IMR-90 (cell line): ENCODE data around the gene GLI1. TPM values are rescaled to one million over a fixed set of nuclear protein-coding genes. Genes with fewer than 3 reads are reported as not detected.

ENCODE experiments used
- ATAC-seq: fragments of 200-7000 bp; cut with Tn5 transposase; 2 replicates; pipeline ENCODE4 v1.9.1; 2020; ENCODE audit warnings: low read depth, mild to moderate bottlenecking, moderate library complexity
- BruUV-seq: library from RNA; stranded (reverse); fragments of 400-500 nt; replicated peaks from 2 replicates; lab custom pipeline; 2021; lab: Mats Ljungman, UMichigan
- CTCF ChIA-PET: fragments of 300-600 bp; formaldehyde crosslinking; extraction: SDS; loops from one replicate; lab custom pipeline; 2021; ENCODE audit warnings: antibody characterized with exemption; lab: Yijun Ruan, JAX
- POLR2A ChIA-PET: fragments of 300-600 bp; sonication (Branson Sonifier 250); formaldehyde crosslinking; loops from one replicate; lab custom pipeline; 2022; ENCODE audit warnings: antibody characterized with exemption; ENCODE audit not compliant: unreplicated experiment; lab: Charles Lee
- DNase-seq: peaks from one replicate; pipeline ENCODE4 v3.0.0; 2013
- H2AFZ ChIP-seq: replicated peaks from 2 replicates; pipeline ENCODE3; 2013; ENCODE audit warnings: low read length, mild to moderate bottlenecking; ENCODE audit not compliant: poor library complexity
- H2AK5ac ChIP-seq: 2 replicates; pipeline ENCODE4 v1.6.1; 2013; ENCODE audit warnings: low read depth, low read length, inconsistent platforms
- H2AK9ac ChIP-seq: replicated peaks from 2 replicates; pipeline ENCODE3; 2013; ENCODE audit warnings: mild to moderate bottlenecking, low read depth, low read length, moderate library complexity; ENCODE audit not compliant: poor library complexity
- H2BK120ac ChIP-seq: 2 replicates; pipeline ENCODE4 v1.6.1; 2013; ENCODE audit warnings: low read depth, low read length, inconsistent platforms
- H2BK15ac ChIP-seq: 3 replicates; pipeline ENCODE4 v1.6.1; 2013; ENCODE audit warnings: low read depth, low read length, inconsistent platforms
- H2BK20ac ChIP-seq: 2 replicates; pipeline ENCODE4 v1.6.1; 2013; ENCODE audit warnings: low read depth, mild to moderate bottlenecking, inconsistent platforms, low read length, moderate library complexity
- H2BK5ac ChIP-seq: 2 replicates; pipeline ENCODE4 v1.6.1; 2013; ENCODE audit warnings: mild to moderate bottlenecking, low read depth, low read length, inconsistent platforms; ENCODE audit not compliant: poor library complexity, severe bottlenecking
- H3K14ac ChIP-seq: replicated peaks from 2 replicates; pipeline ENCODE4 v1.6.1; 2013; ENCODE audit warnings: low read depth, low read length, inconsistent platforms
- H3K18ac ChIP-seq: 2 replicates; pipeline ENCODE4 v1.6.1; 2013; ENCODE audit warnings: low read depth, low read length, control low read depth
- H3K23ac ChIP-seq: 2 replicates; pipeline ENCODE4 v1.6.1; 2013; ENCODE audit warnings: low read depth, low read length, inconsistent platforms
- H3K27ac ChIP-seq: 2 replicates; pipeline ENCODE4 v1.5.1; 2013; ENCODE audit warnings: mild to moderate bottlenecking, control low read depth, low read length; ENCODE audit not compliant: insufficient read depth
- H3K27me3 ChIP-seq: 2 replicates; pipeline ENCODE4 v1.6.1; 2013; ENCODE audit warnings: low read length; ENCODE audit not compliant: control insufficient read depth, insufficient read depth
- H3K36me3 ChIP-seq: 2 replicates; pipeline ENCODE4 v1.6.1; 2013; ENCODE audit warnings: low read length, mixed read lengths; ENCODE audit not compliant: control insufficient read depth, insufficient read depth
- H3K4ac ChIP-seq: 2 replicates; pipeline ENCODE4 v1.6.1; 2013; ENCODE audit warnings: low read depth, low read length, inconsistent platforms
- H3K4me1 ChIP-seq: 2 replicates; pipeline ENCODE4 v1.6.1; 2013; ENCODE audit warnings: low read length, mixed read lengths; ENCODE audit not compliant: control insufficient read depth, insufficient read depth
- H3K4me2 ChIP-seq: 2 replicates; pipeline ENCODE4 v1.6.1; 2013; ENCODE audit warnings: low read depth, mild to moderate bottlenecking, control low read depth, low read length, moderate library complexity
- H3K4me3 ChIP-seq: 2 replicates; pipeline ENCODE4 v1.5.1; 2013; ENCODE audit warnings: low read depth, mild to moderate bottlenecking, control low read depth, low read length, moderate library complexity; ENCODE audit not compliant: insufficient read depth
- H3K56ac ChIP-seq: 2 replicates; pipeline ENCODE4 v1.6.1; 2013; ENCODE audit warnings: low read length, inconsistent platforms; ENCODE audit not compliant: insufficient read depth; ENCODE audit errors: extremely low read depth
- H3K79me1 ChIP-seq, 2 experiments: 2 replicates each; pipeline ENCODE4 v1.6.1; 2013; ENCODE audit warnings: low read length in 2 of 2, inconsistent platforms in 1 of 2, low read depth in 1 of 2
- H3K9ac ChIP-seq: 2 replicates; pipeline ENCODE4 v1.6.1; 2013; ENCODE audit warnings: low read depth, low read length, control low read depth
- H3K9me1 ChIP-seq: 2 replicates; pipeline ENCODE4 v1.6.1; 2013; ENCODE audit warnings: low read length, inconsistent platforms; ENCODE audit not compliant: insufficient read depth
- H3K9me3 ChIP-seq: 2 replicates; pipeline ENCODE4 v1.6.1; 2013; ENCODE audit warnings: low read length; ENCODE audit not compliant: control insufficient read depth, insufficient read depth
- H4K20me1 ChIP-seq: 2 replicates; pipeline ENCODE4 v1.6.1; 2013; ENCODE audit warnings: low read length, inconsistent platforms; ENCODE audit not compliant: insufficient read depth
- H4K5ac ChIP-seq: 2 replicates; pipeline ENCODE4 v1.6.1; 2013; ENCODE audit warnings: mild to moderate bottlenecking, low read depth, low read length, control low read depth
- H4K8ac ChIP-seq, 2 experiments: 2 replicates each; pipeline ENCODE4 v1.6.1; 2013; ENCODE audit warnings: low read depth in 2 of 2, low read length in 2 of 2, control low read depth in 1 of 2, inconsistent platforms in 1 of 2
- H4K91ac ChIP-seq: 2 replicates; pipeline ENCODE4 v1.6.1; 2013; ENCODE audit warnings: low read depth, low read length, inconsistent platforms; ENCODE audit not compliant: insufficient read depth
- BHLHE40 ChIP-seq: fragments of 150-350 bp; IDR thresholded peaks from 2 replicates; pipeline ENCODE4 v1.6.1; 2016; ENCODE audit warnings: mild to moderate bottlenecking, low read depth, low read length
- CHD1 ChIP-seq: IDR thresholded peaks from 2 replicates; pipeline ENCODE4 v1.6.1; 2012; ENCODE audit warnings: low read depth, low read length, improper control_type of control experiment
- POLR2A ChIP-seq: IDR thresholded peaks from 2 replicates; pipeline ENCODE4 v1.6.1; 2012; ENCODE audit warnings: mild to moderate bottlenecking, low read depth, low read length
- RCOR1 ChIP-seq: IDR thresholded peaks from 2 replicates; pipeline ENCODE4 v1.6.1; 2012; ENCODE audit warnings: mild to moderate bottlenecking, low read length, improper control_type of control experiment; ENCODE audit not compliant: insufficient replicate concordance
- WGBS, 2 experiments: methylation state at CpG; one replicate each; pipeline versions ENCODE4 v1.1.5 to v1.1.7; 2013; ENCODE audit warnings: missing lambda C conversion rate in 2 of 2; ENCODE audit not compliant: insufficient read length in 1 of 2; ENCODE audit errors: extremely low coverage in 2 of 2; 5-methylcytosine and 5-hydroxymethylcytosine counted together
- dilution Hi-C: fragments of 300-500 bp; cut with HindIII; formaldehyde crosslinking; loops from one replicate; pipeline ENCODE4 v1.14.3; 2018; ENCODE audit warnings: low sequenced_read_pairs; ENCODE audit not compliant: unreplicated experiment
- in situ Hi-C: fragments of 300-500 bp; cut with MboI; formaldehyde crosslinking; loops from 3 replicates; pipeline ENCODE4 v1.14.3; 2019; ENCODE audit warnings: low sequenced_read_pairs, inconsistent platforms, mixed read lengths
- intact Hi-C: fragments of 100-400 bp; cut with micrococcal nuclease; formaldehyde crosslinking; loops from 2 replicates; pipeline ENCODE4 v1.10.0; 2022
- polyA plus RNA-seq, 3 experiments: library from polyadenylated mRNA; depleted of rRNA; stranded (reverse); fragments of >200 nt; gene quantifications; 2 replicates each; pipeline ENCODE4 v1.2.3, GENCODE V29; 2012; ENCODE audit warnings: low replicate concordance in 1 of 3
- total RNA-seq: library from RNA; depleted of rRNA; stranded (reverse); fragments of >200 nt; gene quantifications from 2 replicates; pipeline ENCODE4 v1.2.3, GENCODE V29; 2012

The GLI1 gene
- total and polyA plus RNA-seq, 2 of the 4 experiments (the other 2 are of a cell fraction), result 1.3 to 3.8 TPM

GRCh38 chr12:57430112-57430930, 29.3 kb upstream of the GLI1 start:
- in situ Hi-C loops (no loop called here), dilution Hi-C loops (no loop called here), intact Hi-C loops (loop anchor here (5.0 kb wide), 1 partner anchor 123 kb away; no protein-coding TSS in a partner anchor)
- Histone ChIP-seq H2BK120ac (no peak overlapping the region), H2AFZ (peak overlapping the region; percentile 79), H3K23ac (peak overlapping the region; percentile 98), H4K91ac (peak overlapping the region; percentile 39), H3K79me1 (peaks cover 19 to 47% of the 10 kb centered on the region in 2 experiments), H2AK5ac (peak overlapping the region; percentile 65), H4K8ac (peak overlapping the region; percentile 82 to 83), H3K56ac (peak overlapping the region; percentile 67), H3K4ac (peak overlapping the region; percentile 42), H2AK9ac (peak overlapping the region; percentile 86), H2BK20ac (peak overlapping the region; percentile 27; the same call in 1 of the 2 replicates), H3K18ac (peak overlapping the region; percentile 30), H3K9me1 (0 out of 2 replicates have a peak, but pooled peaks cover 3% of the 10 kb centered on the region), H3K27ac (peak overlapping the region; percentile 87), H2BK5ac (peak overlapping the region; percentile 57), H3K9me3 (no peaks in the 10 kb centered on the region), H3K9ac (peak overlapping the region; percentile 95), H3K4me1 (peaks cover 3% of the 10 kb centered on the region), H2BK15ac (no peak overlapping the region), H3K36me3 (peaks cover 4% of the 10 kb centered on the region; the same call in 1 of the 2 replicates), H3K27me3 (no peaks in the 10 kb centered on the region), H3K4me3 (peak overlapping the region; percentile 98), H4K5ac (peak overlapping the region; percentile 92), H3K14ac (peak overlapping the region; percentile 94), H4K20me1 (no peaks in the 10 kb centered on the region; the same call in none of the 2 replicates), H3K4me2 (peak overlapping the region; percentile 97)
- ATAC-seq (peak; percentile 75), DNase-seq (peak; percentile 34)
- 0% methylated on average over 19 of the region's 74 CpGs; no CpG with 5 or more reads in 1 of the 2 experiments for WGBS, 2 experiments
- no peak for TF ChIP-seq RCOR1
- peak; percentile 13; the same call in 1 of the 2 replicates for TF ChIP-seq POLR2A
- TF ChIP-seq CHD1, result 0 out of 2 replicates have a peak, but pooled peaks have one; percentile 7
- peak; percentile 72 for TF ChIP-seq BHLHE40
- ChIA-PET CTCF (interaction anchor here (1.1 kb wide), 1 partner anchor 29 kb away, joined by 3 read pairs; the partner anchor contains the start of gene GLI1), POLR2A (interaction anchor here (0.5 to 0.7 kb wide), 2 partner anchors 28 to 117 kb away, joined by 3 to 4 read pairs; no protein-coding TSS in a partner anchor)
- no TSS peak for BruUV-seq
